ENCODE results near the gene LILRB4.
"Not testable (repeated sequence)": the region's sequence is repeated elsewhere in the genome, so short reads cannot be mapped to it uniquely, and the experiment has no call there.

Gene LILRB4

GRCh38 chr19:54626757-54627156 is 36.0 kb upstream of the LILRB4 start:
- H3K4me3 ChIP-seq (ENCODE audit: low read depth, low read length) = no peak overlapping the region
- TF ChIP-seq, protein P1, sequence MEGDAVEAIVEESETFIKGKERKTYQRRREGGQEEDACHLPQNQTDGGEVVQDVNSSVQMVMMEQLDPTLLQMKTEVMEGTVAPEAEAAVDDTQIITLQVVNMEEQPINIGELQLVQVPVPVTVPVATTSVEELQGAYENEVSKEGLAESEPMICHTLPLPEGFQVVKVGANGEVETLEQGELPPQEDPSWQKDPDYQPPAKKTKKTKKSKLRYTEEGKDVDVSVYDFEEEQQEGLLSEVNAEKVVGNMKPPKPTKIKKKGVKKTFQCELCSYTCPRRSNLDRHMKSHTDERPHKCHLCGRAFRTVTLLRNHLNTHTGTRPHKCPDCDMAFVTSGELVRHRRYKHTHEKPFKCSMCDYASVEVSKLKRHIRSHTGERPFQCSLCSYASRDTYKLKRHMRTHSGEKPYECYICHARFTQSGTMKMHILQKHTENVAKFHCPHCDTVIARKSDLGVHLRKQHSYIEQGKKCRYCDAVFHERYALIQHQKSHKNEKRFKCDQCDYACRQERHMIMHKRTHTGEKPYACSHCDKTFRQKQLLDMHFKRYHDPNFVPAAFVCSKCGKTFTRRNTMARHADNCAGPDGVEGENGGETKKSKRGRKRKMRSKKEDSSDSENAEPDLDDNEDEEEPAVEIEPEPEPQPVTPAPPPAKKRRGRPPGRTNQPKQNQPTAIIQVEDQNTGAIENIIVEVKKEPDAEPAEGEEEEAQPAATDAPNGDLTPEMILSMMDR (IDR thresholded peaks at IDR 0.05; ENCODE audit: borderline replicate concordance, insufficient read depth, low read depth, low read length) = no peak

GRCh38 chr19:54627912-54628311 is 34.9 kb upstream of the LILRB4 start:
- H3K4me3 ChIP-seq (ENCODE audit: low read depth, low read length) = not testable (repeated sequence)

DNA sequence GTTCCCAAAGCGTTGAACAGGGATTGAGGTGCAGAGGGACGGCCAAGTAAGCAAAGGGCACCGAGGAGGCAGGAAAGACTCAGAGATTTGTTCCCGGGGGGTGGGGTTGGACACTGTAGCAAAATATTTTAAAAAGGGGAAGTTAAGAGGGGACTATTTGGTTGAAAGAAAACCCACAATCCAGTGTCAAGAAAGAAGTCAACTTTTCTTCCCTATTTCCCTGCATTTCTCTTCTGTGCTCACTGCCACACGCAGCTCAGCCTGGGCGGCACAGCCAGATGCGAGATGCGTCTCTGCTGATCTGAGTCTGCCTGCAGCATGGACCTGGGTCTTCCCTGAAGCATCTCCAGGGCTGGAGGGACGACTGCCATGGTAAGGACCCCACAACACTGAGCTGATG is 32.5 kb upstream of the LILRB4 start, which contains the start of gene LILRB1:
TSS of gene LILRB1 (plus strand) at position 223 of the 400 bp plus-strand sequence. CDS start 590 bp downstream, outside the sequence.
- H3K4me3 ChIP-seq (ENCODE audit: low read depth, low read length) = not testable (repeated sequence)

DNA sequence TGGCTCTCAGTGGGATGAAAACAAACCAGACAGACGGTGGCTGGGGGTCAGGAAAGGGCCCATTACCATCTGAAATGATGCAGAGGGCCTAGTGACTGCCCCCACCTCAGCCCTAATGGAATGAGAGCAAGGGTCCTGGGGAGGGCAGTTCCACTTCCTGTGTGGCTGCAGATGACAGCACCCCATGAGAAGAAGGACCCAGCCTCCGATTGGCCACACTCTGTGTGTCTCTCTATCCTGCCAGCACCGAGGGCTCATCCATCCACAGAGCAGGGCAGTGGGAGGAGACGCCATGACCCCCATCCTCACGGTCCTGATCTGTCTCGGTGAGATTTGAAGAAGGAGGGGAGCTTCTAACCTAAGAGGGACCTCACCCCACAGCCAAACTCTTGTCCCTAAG is 32.0 kb upstream of the LILRB4 start:
- TF ChIP-seq, protein P1 (IDR thresholded peaks at IDR 0.05; ENCODE audit: borderline replicate concordance, insufficient read depth, low read depth, low read length) = no peak
- no peak overlapping the region for H3K4me3 ChIP-seq (ENCODE audit: low read depth, low read length)

- not testable (repeated sequence) for H3K4me3 ChIP-seq (ENCODE audit: low read depth, low read length)
These were observed 31.1 kb upstream of the LILRB4 start for GRCh38 chr19:54631489-54632337.

GRCh38 chr19:54632517-54632916 is 30.3 kb upstream of the LILRB4 start:
- H3K4me3 ChIP-seq (ENCODE audit: low read depth, low read length) = not testable (repeated sequence)

- no peak overlapping the region for H3K4me3 ChIP-seq (ENCODE audit: low read depth, low read length)
- TF ChIP-seq, protein P1 (IDR thresholded peaks at IDR 0.05; ENCODE audit: borderline replicate concordance, insufficient read depth, low read depth, low read length) = no peak
These were observed 29.4 kb upstream of the LILRB4 start for GRCh38 chr19:54633401-54633800.

DNA sequence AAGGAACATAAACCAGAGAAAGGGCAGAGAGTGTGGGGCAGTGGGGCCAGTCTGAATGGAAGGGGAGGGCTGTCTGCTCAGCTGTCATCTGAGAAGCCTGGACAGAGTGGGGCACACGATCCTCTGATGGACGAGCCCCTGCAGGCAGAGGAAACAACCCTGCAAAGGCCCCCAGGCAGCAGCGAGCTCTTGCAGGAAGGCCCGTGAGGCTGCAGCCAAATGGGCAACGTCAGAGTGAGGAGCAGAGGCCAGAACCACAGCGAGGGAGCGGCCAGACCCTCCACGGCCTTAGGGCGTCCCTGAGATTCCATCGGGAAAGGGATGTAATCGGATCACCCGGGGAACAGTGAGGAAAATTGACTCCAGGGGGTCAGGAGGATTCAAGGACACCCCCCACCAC is 26.7 kb upstream of the LILRB4 start:
- not testable (repeated sequence) for H3K4me3 ChIP-seq (ENCODE audit: low read depth, low read length)

DNA sequence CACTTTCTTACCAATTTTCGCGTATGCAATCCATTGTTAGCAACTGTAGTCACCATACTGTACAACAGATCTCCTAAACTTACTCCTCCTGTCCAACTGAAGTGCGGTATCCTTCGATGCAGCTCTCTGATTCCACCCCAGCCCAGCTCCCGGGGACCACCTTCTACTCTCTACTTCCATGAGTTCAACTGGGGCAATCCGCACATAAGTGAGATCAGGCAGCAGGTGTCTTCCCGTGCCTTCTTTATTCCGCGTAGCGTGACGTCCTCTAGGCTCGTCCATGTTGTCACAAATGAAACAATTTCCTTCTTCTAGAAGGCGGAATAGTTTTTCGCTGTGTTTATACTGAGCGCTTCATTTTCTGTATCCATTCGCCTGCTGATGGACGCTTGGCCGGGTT is 24.1 kb upstream of the LILRB4 start:
- no peak overlapping the region for H3K4me3 ChIP-seq (ENCODE audit: low read depth, low read length)
- TF ChIP-seq, protein P1 (IDR thresholded peaks at IDR 0.05; ENCODE audit: borderline replicate concordance, insufficient read depth, low read depth, low read length) = no peak

GRCh38 chr19:54642953-54643352 is 19.8 kb upstream of the LILRB4 start:
- H3K4me3 ChIP-seq (ENCODE audit: low read depth, low read length) = not testable (repeated sequence)

DNA sequence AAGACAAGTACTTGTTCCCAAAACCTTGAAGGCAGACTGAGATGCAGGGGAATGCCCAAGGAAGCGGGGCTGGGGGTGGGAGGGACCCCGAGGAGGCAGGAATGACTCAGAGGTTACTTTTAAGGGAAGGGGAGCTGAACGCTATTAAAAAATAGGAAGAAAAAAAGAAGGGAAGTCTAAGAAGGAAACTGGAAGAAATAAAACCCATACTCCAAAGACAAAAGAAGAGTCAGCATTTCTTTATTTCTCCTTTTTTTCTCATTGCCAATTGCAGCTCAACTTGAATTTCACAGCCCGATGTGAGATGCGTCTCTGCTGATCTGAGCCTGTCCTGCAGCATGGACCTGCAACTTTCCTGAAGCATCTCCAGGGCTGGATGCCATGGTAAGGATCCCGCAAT is 19.2 kb upstream of the LILRB4 start:
- H3K4me3 ChIP-seq (ENCODE audit: low read depth, low read length) = not testable (repeated sequence)
